ENCODE results near the gene PDC.
"Not testable (repeated sequence)": the region's sequence is repeated elsewhere in the genome, so short reads cannot be mapped to it uniquely, and the experiment has no call there.

The PDC gene

DNA sequence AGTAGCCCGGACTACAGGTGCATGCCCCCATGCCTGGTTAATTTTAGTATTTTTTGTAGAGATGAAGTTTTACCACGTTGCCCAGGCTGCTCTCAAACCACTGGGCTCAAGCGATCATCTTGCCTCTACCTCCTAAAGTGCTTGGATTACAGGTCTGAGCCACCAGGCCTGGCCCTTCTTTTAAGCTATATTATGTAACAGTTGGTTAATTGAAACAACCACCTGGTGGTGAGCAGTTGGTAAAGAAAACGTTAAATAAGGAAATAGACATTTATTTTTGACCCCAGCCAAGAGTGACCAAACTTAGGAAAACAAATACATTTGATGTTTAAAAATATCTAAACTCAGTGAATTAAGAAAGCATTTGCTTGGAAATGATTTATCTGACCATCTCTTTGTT, 12.1 kb upstream of the PDC start:
- no peak overlapping the region for H3K4me3 ChIP-seq (ENCODE audit: low read depth in 1 of 5, low read length in 5 of 5)
- H3K4me1 ChIP-seq (ENCODE audit: control insufficient read depth in 5 of 5, insufficient read depth in 5 of 5, low read length in 5 of 5), result peaks cover 0 to 4% (median 0%) of the 10 kb centered on the region in 5 donors
- no peaks in the 10 kb centered on the region for H3K9me3 ChIP-seq (ENCODE audit: control insufficient read depth in 5 of 5, low read length in 5 of 5)
- H3K36me3 ChIP-seq (ENCODE audit: control insufficient read depth in 5 of 5, insufficient read depth in 5 of 5, low read length in 5 of 5), result no peaks in the 10 kb centered on the region
- no peak overlapping the region for H3K27ac ChIP-seq (ENCODE audit: low read depth, low read length)
- H3K27me3 ChIP-seq (ENCODE audit: control insufficient read depth in 5 of 5, insufficient read depth in 4 of 5, low read length in 5 of 5), result no peaks in the 10 kb centered on the region
- H3K9ac ChIP-seq (ENCODE audit: low read length in 5 of 5), result no peak overlapping the region

DNA sequence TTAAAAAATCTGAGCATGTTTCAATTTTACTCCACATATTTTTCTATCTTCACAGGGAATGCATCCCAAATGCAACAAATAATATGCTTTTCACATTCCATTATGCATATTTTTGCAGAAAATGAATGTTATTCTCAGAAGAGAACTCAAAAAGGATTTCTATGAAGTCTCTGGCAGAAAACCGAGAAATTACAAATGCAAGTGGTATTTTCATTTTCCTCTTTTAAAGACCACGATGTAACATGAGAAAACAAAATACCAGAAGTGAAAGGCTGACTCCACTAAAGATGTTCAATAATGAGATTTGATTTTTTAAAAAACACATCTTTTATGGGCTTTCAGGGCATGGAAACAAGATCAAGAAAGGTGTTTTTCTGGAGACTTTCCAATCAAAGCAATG, 5.0 kb upstream of the PDC start:
- Histone ChIP-seq H3K4me1 (ENCODE audit: control insufficient read depth in 5 of 5, insufficient read depth in 5 of 5, low read length in 5 of 5) (no peaks in the 10 kb centered on the region), H3K9me3 (ENCODE audit: control insufficient read depth in 5 of 5, low read length in 5 of 5) (no peaks in the 10 kb centered on the region), H3K27ac (ENCODE audit: low read depth, low read length) (no peak overlapping the region), H3K36me3 (ENCODE audit: control insufficient read depth in 5 of 5, insufficient read depth in 5 of 5, low read length in 5 of 5) (no peaks in the 10 kb centered on the region), H3K27me3 (ENCODE audit: control insufficient read depth in 5 of 5, insufficient read depth in 4 of 5, low read length in 5 of 5) (no peaks in the 10 kb centered on the region), H3K4me3 (ENCODE audit: low read depth in 1 of 5, low read length in 5 of 5) (no peak overlapping the region), H3K9ac (ENCODE audit: low read length in 5 of 5) (no peak overlapping the region)

DNA sequence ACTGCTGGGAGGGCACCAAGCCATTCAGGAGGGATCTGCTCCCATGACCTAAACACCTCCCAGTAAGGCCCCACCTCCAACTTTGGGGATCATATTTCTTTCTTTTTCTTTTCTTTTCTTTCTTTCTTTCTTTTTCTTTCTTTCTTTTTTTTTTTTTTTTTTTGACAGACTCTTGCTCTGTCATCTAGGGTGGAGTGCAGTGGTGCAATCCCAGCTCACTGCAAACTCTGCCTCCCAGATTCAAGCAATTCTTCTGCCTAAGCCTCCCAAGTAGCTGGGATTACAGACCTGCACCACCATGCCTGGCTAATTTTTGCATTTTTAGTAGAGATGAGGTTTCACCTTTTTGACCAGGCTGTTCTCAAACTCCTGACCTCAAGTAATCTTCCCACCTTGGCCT, 4.6 kb upstream of the PDC start:
- not testable (repeated sequence) for H3K27ac ChIP-seq (ENCODE audit: low read depth, low read length); H3K9me3 ChIP-seq (ENCODE audit: control insufficient read depth in 5 of 5, low read length in 5 of 5); H3K4me3 ChIP-seq (ENCODE audit: low read depth in 1 of 5, low read length in 5 of 5); H3K27me3 ChIP-seq (ENCODE audit: control insufficient read depth in 5 of 5, insufficient read depth in 4 of 5, low read length in 5 of 5); H3K4me1 ChIP-seq (ENCODE audit: control insufficient read depth in 5 of 5, insufficient read depth in 5 of 5, low read length in 5 of 5); H3K9ac ChIP-seq (ENCODE audit: low read length in 5 of 5); H3K36me3 ChIP-seq (ENCODE audit: control insufficient read depth in 5 of 5, insufficient read depth in 5 of 5, low read length in 5 of 5)

DNA sequence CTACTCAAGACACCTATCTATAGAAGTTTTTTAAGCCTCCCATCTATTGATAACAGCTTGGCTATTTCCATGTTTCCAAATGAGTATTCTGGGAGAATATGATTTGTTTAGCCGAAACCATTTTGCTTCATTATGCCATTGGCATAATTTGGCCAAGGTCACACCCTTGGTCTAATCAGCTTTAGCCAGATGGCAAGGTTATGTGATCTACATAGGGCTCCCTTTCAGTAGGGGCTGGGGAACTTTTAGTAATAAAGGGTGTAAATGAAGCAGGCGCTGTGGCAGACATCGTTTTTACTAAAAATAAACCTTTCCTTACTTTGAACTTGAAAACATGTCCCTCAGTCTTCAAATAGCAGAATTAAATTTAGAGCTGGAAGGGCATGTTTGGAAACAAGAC, 3.0 kb upstream of the PDC start:
- Histone ChIP-seq H3K9me3 (ENCODE audit: control insufficient read depth in 5 of 5, low read length in 5 of 5) (no peaks in the 10 kb centered on the region), H3K27me3 (ENCODE audit: control insufficient read depth in 5 of 5, insufficient read depth in 4 of 5, low read length in 5 of 5) (no peaks in the 10 kb centered on the region), H3K4me3 (ENCODE audit: low read depth in 1 of 5, low read length in 5 of 5) (no peak overlapping the region), H3K9ac (ENCODE audit: low read length in 5 of 5) (no peak overlapping the region), H3K27ac (ENCODE audit: low read depth, low read length) (no peak overlapping the region), H3K4me1 (ENCODE audit: control insufficient read depth in 5 of 5, insufficient read depth in 5 of 5, low read length in 5 of 5) (no peaks in the 10 kb centered on the region), H3K36me3 (ENCODE audit: control insufficient read depth in 5 of 5, insufficient read depth in 5 of 5, low read length in 5 of 5) (no peaks in the 10 kb centered on the region)

DNA sequence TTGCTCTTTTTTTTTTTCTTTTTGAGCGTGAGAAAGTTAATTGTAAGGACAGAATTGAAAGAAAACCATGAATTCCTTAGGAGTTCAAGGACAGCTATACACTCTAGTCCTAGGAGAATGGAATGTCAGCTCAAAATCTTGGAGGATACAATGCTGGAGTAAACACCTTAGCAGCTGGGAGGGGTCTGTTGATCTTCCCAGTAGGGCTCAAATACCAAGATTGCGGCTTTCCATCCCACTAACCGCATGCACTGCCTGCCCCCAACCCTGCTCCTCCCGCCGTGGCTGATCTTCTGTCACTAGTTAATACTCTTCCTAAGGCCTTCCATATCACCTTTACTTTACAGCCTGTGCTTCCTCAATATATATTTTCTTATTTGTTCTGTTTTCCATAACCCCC, 2.6 kb upstream of the PDC start:
- Histone ChIP-seq H3K36me3 (ENCODE audit: control insufficient read depth in 5 of 5, insufficient read depth in 5 of 5, low read length in 5 of 5) (no peaks in the 10 kb centered on the region), H3K9ac (ENCODE audit: low read length in 5 of 5) (no peak overlapping the region), H3K27me3 (ENCODE audit: control insufficient read depth in 5 of 5, insufficient read depth in 4 of 5, low read length in 5 of 5) (no peaks in the 10 kb centered on the region), H3K4me1 (ENCODE audit: control insufficient read depth in 5 of 5, insufficient read depth in 5 of 5, low read length in 5 of 5) (no peaks in the 10 kb centered on the region), H3K9me3 (ENCODE audit: control insufficient read depth in 5 of 5, low read length in 5 of 5) (no peaks in the 10 kb centered on the region), H3K4me3 (ENCODE audit: low read depth in 1 of 5, low read length in 5 of 5) (no peak overlapping the region), H3K27ac (ENCODE audit: low read depth, low read length) (no peak overlapping the region)

DNA sequence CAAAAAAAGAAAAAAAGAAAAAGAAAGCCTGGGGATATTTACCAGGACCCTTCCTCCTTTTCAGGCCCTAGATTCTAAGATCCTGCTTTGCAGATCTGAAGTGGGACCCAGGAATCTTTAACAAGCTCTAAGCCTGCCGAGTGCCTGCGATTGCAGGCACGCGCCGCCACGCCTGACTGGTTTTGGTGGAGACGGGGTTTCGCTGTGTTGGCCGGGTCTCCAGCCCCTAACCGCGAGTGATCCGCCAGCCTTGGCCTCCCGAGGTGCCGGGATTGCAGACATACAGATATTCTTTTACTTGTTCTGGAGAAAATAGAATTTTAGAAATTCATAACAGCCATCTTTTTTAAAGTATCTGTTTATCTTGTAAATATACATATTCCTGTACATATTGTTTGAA, 1.8 kb downstream of the PDC start:
- H3K9ac ChIP-seq (ENCODE audit: low read length in 5 of 5); H3K9me3 ChIP-seq (ENCODE audit: control insufficient read depth in 5 of 5, low read length in 5 of 5); H3K4me1 ChIP-seq (ENCODE audit: control insufficient read depth in 5 of 5, insufficient read depth in 5 of 5, low read length in 5 of 5); H3K36me3 ChIP-seq (ENCODE audit: control insufficient read depth in 5 of 5, insufficient read depth in 5 of 5, low read length in 5 of 5); H3K4me3 ChIP-seq (ENCODE audit: low read depth in 1 of 5, low read length in 5 of 5); H3K27me3 ChIP-seq (ENCODE audit: control insufficient read depth in 5 of 5, insufficient read depth in 4 of 5, low read length in 5 of 5); H3K27ac ChIP-seq (ENCODE audit: low read depth, low read length): not testable (repeated sequence)

DNA sequence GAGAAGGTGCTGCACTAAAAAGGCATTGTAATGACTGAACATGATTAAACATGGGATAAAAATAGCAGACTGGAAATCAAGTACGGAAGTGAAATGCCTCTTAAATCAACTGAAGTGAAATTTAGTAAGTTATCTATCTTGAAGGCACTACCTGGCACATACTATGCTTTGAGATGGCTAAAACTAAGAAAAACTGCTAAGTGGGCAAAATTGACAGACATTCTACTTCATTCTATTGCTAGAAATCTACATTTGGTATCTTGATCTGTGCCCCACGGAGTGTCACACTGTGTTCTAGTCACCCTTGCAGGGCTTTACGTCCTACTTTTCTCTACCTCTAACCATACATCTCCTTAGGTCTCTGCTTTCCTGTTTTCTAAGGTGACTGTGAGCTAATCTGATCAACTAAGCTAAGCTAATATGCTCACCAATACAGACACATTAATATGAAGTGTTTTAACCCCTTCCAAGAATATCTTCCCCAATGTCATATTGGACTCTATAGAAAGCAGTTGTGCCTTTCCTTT, 4.1 kb downstream of the PDC start:
- Histone ChIP-seq H3K4me3 (ENCODE audit: low read depth in 1 of 5, low read length in 5 of 5) (no peak overlapping the region), H3K27me3 (ENCODE audit: control insufficient read depth in 5 of 5, insufficient read depth in 4 of 5, low read length in 5 of 5) (no peaks in the 10 kb centered on the region), H3K9ac (ENCODE audit: low read length in 5 of 5) (no peak overlapping the region), H3K27ac (ENCODE audit: low read depth, low read length) (no peak overlapping the region), H3K9me3 (ENCODE audit: control insufficient read depth in 5 of 5, low read length in 5 of 5) (no peaks in the 10 kb centered on the region), H3K4me1 (ENCODE audit: control insufficient read depth in 5 of 5, insufficient read depth in 5 of 5, low read length in 5 of 5) (no peaks in the 10 kb centered on the region), H3K36me3 (ENCODE audit: control insufficient read depth in 5 of 5, insufficient read depth in 5 of 5, low read length in 5 of 5) (no peaks in the 10 kb centered on the region)

DNA sequence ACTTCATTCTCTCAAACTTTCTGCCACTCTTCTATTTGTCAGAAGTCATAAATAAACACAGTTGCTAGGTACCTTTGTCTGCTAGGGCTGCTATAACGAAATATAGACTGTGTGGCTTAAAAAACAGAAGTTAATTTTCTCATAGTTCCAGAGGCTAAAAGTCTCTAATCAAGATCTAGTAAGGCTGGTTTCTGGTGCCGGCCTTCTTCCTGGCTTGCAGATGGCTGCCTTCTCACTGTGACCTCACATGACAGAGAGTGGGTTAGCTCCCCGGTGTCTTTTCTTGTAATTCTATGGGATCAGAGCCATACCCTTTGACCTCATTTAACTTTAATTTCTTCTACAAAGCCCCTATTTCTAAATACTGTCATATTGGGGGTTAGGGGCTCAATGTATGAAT, 5.9 kb downstream of the PDC start:
- H3K27me3 ChIP-seq (ENCODE audit: control insufficient read depth in 5 of 5, insufficient read depth in 4 of 5, low read length in 5 of 5), result no peaks in the 10 kb centered on the region
- no peak overlapping the region for H3K9ac ChIP-seq (ENCODE audit: low read length in 5 of 5)
- H3K36me3 ChIP-seq (ENCODE audit: control insufficient read depth in 5 of 5, insufficient read depth in 5 of 5, low read length in 5 of 5), result no peaks in the 10 kb centered on the region
- H3K4me1 ChIP-seq (ENCODE audit: control insufficient read depth in 5 of 5, insufficient read depth in 5 of 5, low read length in 5 of 5), result no peaks in the 10 kb centered on the region
- H3K4me3 ChIP-seq (ENCODE audit: low read depth in 1 of 5, low read length in 5 of 5), result no peak overlapping the region
- no peaks in the 10 kb centered on the region for H3K9me3 ChIP-seq (ENCODE audit: control insufficient read depth in 5 of 5, low read length in 5 of 5)
- H3K27ac ChIP-seq (ENCODE audit: low read depth, low read length), result no peak overlapping the region

DNA sequence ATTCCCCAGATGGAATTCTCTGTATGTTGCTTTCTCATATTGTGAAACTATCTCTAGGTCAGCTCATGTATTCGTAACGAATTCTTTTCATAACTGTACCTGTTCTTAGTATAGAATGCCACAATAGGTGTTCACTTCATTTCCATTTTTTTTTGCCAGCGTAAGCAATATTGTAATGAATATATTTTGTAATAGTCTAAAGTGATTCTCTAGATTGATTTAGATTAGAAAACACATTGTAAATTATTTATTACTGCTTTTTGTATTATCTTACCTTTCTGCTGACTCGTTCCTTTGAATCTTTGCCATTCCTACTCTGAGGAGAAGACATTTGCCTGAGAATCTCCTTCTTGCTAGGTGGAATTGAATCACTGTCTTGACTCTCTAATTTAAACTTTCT, 14.8 kb downstream of the PDC start:
- Histone ChIP-seq H3K27me3 (ENCODE audit: control insufficient read depth in 5 of 5, insufficient read depth in 4 of 5, low read length in 5 of 5) (no peaks in the 10 kb centered on the region), H3K4me3 (ENCODE audit: low read depth in 1 of 5, low read length in 5 of 5) (no peak overlapping the region), H3K27ac (ENCODE audit: low read depth, low read length) (no peak overlapping the region), H3K36me3 (ENCODE audit: control insufficient read depth in 5 of 5, insufficient read depth in 5 of 5, low read length in 5 of 5) (no peaks in the 10 kb centered on the region), H3K4me1 (ENCODE audit: control insufficient read depth in 5 of 5, insufficient read depth in 5 of 5, low read length in 5 of 5) (peaks cover 0 to 3% (median 0%) of the 10 kb centered on the region in 5 donors), H3K9ac (ENCODE audit: low read length in 5 of 5) (no peak overlapping the region), H3K9me3 (ENCODE audit: control insufficient read depth in 5 of 5, low read length in 5 of 5) (no peaks in the 10 kb centered on the region)

DNA sequence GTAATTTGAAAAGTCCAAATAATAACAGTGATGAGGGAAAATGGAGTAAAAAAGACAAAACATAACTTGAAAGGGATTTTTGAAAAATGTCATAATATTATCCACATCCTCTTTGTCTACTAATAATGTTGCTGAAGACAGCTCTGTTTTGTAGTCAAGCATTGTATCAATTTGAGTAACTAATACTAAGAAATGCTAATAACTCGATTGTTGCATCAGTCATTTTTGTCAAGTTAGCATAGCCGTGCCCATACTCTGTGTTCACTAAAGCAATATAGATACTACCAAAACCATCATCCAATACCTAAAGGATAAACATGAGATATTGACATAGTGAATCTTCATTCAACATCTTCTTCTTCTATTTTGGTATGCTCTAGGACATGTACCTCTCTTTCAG, 17.3 kb downstream of the PDC start:
- Histone ChIP-seq H3K27ac (ENCODE audit: low read depth, low read length) (no peak overlapping the region), H3K9me3 (ENCODE audit: control insufficient read depth in 5 of 5, low read length in 5 of 5) (no peaks in the 10 kb centered on the region), H3K4me3 (ENCODE audit: low read depth in 1 of 5, low read length in 5 of 5) (no peak overlapping the region), H3K9ac (ENCODE audit: low read length in 5 of 5) (no peak overlapping the region), H3K27me3 (ENCODE audit: control insufficient read depth in 5 of 5, insufficient read depth in 4 of 5, low read length in 5 of 5) (no peaks in the 10 kb centered on the region), H3K4me1 (ENCODE audit: control insufficient read depth in 5 of 5, insufficient read depth in 5 of 5, low read length in 5 of 5) (peaks cover 0 to 3% (median 0%) of the 10 kb centered on the region in 5 donors), H3K36me3 (ENCODE audit: control insufficient read depth in 5 of 5, insufficient read depth in 5 of 5, low read length in 5 of 5) (no peaks in the 10 kb centered on the region)

Data from subcutaneous abdominal adipose tissue (tissue), 5 donors.